ENCODE measurements around the gene CFAP69. TPM values are rescaled to one million over a fixed set of nuclear protein-coding genes. Genes with fewer than 3 reads are reported as not detected.

Gene CFAP69, protein sequence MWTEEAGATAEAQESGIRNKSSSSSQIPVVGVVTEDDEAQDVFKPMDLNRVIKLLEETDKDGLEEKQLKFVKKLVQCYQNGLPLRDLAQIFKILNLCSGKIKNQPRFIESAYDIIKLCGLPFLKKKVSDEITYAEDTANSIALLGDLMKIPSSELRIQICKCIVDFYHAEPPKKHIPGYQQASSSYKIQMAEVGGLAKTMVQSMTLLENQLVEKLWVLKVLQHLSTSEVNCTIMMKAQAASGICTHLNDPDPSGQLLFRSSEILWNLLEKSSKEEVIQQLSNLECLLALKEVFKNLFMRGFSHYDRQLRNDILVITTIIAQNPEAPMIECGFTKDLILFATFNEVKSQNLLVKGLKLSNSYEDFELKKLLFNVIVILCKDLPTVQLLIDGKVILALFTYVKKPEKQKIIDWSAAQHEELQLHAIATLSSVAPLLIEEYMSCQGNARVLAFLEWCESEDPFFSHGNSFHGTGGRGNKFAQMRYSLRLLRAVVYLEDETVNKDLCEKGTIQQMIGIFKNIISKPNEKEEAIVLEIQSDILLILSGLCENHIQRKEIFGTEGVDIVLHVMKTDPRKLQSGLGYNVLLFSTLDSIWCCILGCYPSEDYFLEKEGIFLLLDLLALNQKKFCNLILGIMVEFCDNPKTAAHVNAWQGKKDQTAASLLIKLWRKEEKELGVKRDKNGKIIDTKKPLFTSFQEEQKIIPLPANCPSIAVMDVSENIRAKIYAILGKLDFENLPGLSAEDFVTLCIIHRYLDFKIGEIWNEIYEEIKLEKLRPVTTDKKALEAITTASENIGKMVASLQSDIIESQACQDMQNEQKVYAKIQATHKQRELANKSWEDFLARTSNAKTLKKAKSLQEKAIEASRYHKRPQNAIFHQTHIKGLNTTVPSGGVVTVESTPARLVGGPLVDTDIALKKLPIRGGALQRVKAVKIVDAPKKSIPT
- total RNA-seq (under 1 TPM in 4 of 5 donors, not detected in 1; 0.20 to 0.64 (median 0.41) TPM), total RNA-seq (0.05 to 1.6 (median 0.44) reads per million in 29 experiments)
- 0.18 TPM for total RNA-seq (2013)

DNA sequence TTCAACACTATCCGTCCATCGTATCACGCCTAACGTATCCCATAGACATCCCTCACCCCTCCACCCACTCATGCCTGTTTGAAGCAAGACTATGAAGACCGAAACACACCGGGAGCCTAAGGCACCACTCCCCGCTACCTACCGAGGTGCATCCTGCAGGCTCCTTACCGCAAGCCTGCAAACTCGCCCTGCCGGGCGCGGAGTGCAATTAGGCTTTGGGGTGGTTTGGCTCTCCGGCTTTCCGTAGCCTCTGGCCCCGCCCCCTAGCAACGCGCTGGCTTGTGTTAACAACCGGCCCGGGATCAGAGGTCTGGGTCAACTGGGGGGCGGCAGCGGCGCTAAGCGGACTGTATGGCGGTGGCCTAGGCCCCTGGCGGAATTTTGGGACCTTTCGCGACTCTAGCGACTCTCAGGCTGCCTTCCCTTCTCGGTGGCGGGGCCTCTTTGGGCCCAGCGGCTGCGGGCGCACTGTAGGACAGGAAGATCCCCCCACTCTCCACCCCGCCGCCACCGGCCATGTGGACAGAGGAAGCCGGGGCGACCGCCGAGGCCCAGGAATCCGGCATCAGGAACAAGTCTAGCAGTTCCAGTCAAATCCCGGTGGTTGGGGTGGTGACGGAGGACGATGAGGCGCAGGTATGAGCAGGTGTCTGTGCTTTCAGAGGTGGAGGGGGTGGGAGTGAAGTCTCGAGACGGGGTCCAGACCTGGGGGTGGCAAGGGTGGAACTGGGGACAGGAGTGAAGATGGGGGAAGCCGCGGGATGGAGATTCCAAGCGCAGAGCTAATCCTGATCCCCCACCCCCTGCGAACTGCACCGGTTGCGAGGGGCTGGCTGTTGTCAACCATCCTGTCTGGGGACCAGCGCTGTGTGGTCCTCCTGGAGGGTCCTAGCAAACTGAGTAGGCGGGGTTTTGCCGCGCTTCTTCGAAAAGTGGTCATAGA lies at the start of gene CFAP69:
Gene CFAP69, plus strand, starts transcription at position 266 of the 943 bp plus-strand sequence. Its CDS starts 251 bp downstream, at position 517.
- H3K9me3 Mint-ChIP-seq: no peaks in the 10 kb centered on the region
- CTCF ChIA-PET: no interaction called here
- Histone ChIP-seq H3K4me3 (ENCODE audit: control insufficient read depth in 1 of 2, extremely low read depth in 1 of 2, low read length in 1 of 2) (peak within 1 kb of the TSS; percentile 57 to 82), H3K4me1 (ENCODE audit: control insufficient read depth in 1 of 2, extremely low read depth in 1 of 2, insufficient read depth in 2 of 2, low read length in 2 of 2) (peaks cover 0 to 16% of the 10 kb centered on the region in 2 experiments), H3K9me3 (no peaks in the 10 kb centered on the region), H3K27me3 (replicated peaks in 1 of 2; ENCODE audit: control insufficient read depth in 2 of 2, extremely low read depth in 1 of 2, insufficient read depth in 2 of 2, low read length in 1 of 2) (peaks cover 21 to 22% of the 10 kb centered on the region in 2 experiments), H3K27ac (ENCODE audit: low read length) (no peak within 1 kb of the TSS), H3K36me3 (ENCODE audit: control insufficient read depth in 2 of 2, extremely low read depth in 1 of 2, insufficient read depth in 1 of 2, low read length in 1 of 2) (no peaks in the 10 kb centered on the region)
- H3K4me1 Mint-ChIP-seq: peaks cover 17 to 23% (median 23%) of the 10 kb centered on the region in 3 donors
- H3K27ac Mint-ChIP-seq: no peak within 1 kb of the TSS
- DNase-seq (peak; percentile 60 to 85 (median 78)), ATAC-seq (replicated peaks in 1 of 4) (peak; percentile 86 to 93 (median 90))
- POLR2A ChIA-PET: no interaction called here
- H3K4me3 Mint-ChIP-seq: peak within 1 kb of the TSS; percentile 83 to 93 (median 88)
- H3K27me3 Mint-ChIP-seq: peaks cover 33 to 36% of the 10 kb centered on the region in 2 donors
- 2% methylated on average over 41 of the region's 59 CpGs for WGBS (ENCODE audit: insufficient coverage)
- H3K36me3 Mint-ChIP-seq: no peaks in the 10 kb centered on the region

DNA sequence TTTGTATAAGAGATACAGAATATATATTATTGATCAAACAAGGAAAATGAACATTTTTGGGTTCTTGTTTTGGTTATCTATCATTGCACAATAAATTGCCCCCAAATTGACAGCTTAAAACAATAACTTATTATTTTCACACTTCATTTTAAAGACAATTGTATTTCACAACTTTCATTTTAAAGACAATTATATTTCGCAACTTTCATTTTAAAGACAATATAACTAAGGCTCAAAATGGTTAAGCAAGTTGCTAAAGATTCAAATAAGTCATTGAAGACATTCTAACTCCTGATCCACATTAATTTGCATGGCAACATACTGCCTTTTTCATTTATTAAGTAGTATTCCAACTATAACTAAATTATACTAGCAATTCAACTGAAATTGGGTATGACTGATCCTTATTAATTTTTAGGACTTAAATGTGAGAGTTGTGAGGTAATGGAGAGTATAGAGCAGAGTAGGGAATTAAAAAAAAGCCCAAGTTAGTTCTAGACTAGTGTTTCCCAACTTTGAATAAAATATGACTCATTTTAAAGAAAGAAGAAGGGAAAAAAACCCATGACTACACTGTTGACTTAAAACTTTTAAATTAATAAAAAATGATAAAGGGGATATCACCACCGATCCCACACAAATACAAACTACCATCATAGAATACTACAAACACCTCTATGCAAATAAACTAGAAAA lies 43.3 kb upstream of the CFAP69 start:
- Mint-ChIP-seq H3K27me3 (no peaks in the 10 kb centered on the region), H3K4me1 (no peaks in the 10 kb centered on the region), H3K9me3 (no peaks in the 10 kb centered on the region), H3K27ac (no peak overlapping the region), H3K36me3 (no peaks in the 10 kb centered on the region), H3K4me3 (no peak overlapping the region)
- ChIA-PET CTCF (no interaction called here), POLR2A (no interaction called here)
- no peak for DNase-seq
- no peak for ATAC-seq (replicated peaks in 1 of 4)
- Histone ChIP-seq H3K27ac (ENCODE audit: low read length) (no peak overlapping the region), H3K4me3 (ENCODE audit: control insufficient read depth in 1 of 2, extremely low read depth in 1 of 2, low read length in 1 of 2) (no peak overlapping the region), H3K4me1 (ENCODE audit: control insufficient read depth in 1 of 2, extremely low read depth in 1 of 2, insufficient read depth in 2 of 2, low read length in 2 of 2) (no peaks in the 10 kb centered on the region), H3K27me3 (replicated peaks in 1 of 2; ENCODE audit: control insufficient read depth in 2 of 2, extremely low read depth in 1 of 2, insufficient read depth in 2 of 2, low read length in 1 of 2) (no peaks in the 10 kb centered on the region), H3K36me3 (ENCODE audit: control insufficient read depth in 2 of 2, extremely low read depth in 1 of 2, insufficient read depth in 1 of 2, low read length in 1 of 2) (no peaks in the 10 kb centered on the region), H3K9me3 (no peaks in the 10 kb centered on the region)
- WGBS (ENCODE audit: insufficient coverage): no CpG with 5 or more reads among the region's 2 CpGs

DNA sequence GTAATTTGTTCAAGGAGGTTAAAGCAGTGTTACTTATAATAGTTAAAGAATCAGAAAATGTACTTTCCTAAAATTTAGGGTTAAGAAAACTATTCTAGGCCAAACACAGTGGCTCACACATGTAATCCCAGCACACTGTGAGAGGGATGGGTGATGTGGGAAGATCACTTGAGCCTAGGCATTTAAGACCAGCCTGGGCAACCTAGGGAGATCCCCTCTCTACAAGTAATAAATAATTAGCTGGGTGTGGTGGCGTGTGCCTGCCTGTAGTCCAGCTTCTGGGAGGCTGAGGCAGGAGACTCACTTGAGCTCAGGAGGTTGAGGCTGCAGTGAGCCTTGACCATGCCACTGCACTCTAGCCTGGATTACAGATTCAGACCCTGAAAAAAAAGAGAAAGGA lies 37.0 kb upstream of the CFAP69 start:
- Histone ChIP-seq H3K36me3 (ENCODE audit: control insufficient read depth in 2 of 2, extremely low read depth in 1 of 2, insufficient read depth in 1 of 2, low read length in 1 of 2) (no peaks in the 10 kb centered on the region), H3K27ac (ENCODE audit: low read length) (no peak overlapping the region), H3K4me1 (ENCODE audit: control insufficient read depth in 1 of 2, extremely low read depth in 1 of 2, insufficient read depth in 2 of 2, low read length in 2 of 2) (peaks cover 0 to 7% of the 10 kb centered on the region in 2 experiments), H3K27me3 (replicated peaks in 1 of 2; ENCODE audit: control insufficient read depth in 2 of 2, extremely low read depth in 1 of 2, insufficient read depth in 2 of 2, low read length in 1 of 2) (peaks cover 6 to 15% of the 10 kb centered on the region in 2 experiments), H3K4me3 (ENCODE audit: control insufficient read depth in 1 of 2, extremely low read depth in 1 of 2, low read length in 1 of 2) (no peak overlapping the region), H3K9me3 (no peaks in the 10 kb centered on the region)
- H3K4me1 Mint-ChIP-seq: peaks cover 5 to 6% (median 6%) of the 10 kb centered on the region in 3 donors
- H3K27me3 Mint-ChIP-seq: peaks cover 10 to 24% of the 10 kb centered on the region in 2 donors
- no peaks in the 10 kb centered on the region for H3K9me3 Mint-ChIP-seq
- H3K4me3 Mint-ChIP-seq: no peak overlapping the region
- DNase-seq (no peak), ATAC-seq (replicated peaks in 1 of 4) (no peak)
- no CpG with 5 or more reads among the region's 1 CpG for WGBS (ENCODE audit: insufficient coverage)
- ChIA-PET POLR2A (no interaction called here), CTCF (no interaction called here)
- no peaks in the 10 kb centered on the region for H3K36me3 Mint-ChIP-seq
- no peak overlapping the region for H3K27ac Mint-ChIP-seq

DNA sequence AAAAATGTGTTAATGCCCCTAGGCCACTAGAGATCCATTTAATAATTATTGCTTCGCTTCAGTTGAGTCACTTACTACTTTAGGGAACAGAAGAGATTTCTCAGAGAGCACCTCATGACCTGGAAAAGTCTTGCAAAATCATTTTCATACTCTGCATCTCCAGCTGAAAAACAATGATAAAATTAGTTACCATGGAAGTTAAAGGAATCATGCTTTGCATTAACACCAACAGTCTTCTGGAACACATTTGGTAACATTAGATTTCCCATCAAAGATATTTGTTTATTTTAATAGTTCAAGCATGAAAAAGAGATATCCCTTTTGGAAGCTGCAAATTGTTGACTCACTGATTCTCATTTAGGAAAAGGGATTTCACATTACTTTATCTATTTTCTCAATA lies 35.2 kb upstream of the CFAP69 start:
- Histone ChIP-seq H3K27me3 (replicated peaks in 1 of 2; ENCODE audit: control insufficient read depth in 2 of 2, extremely low read depth in 1 of 2, insufficient read depth in 2 of 2, low read length in 1 of 2) (peaks cover 13 to 15% of the 10 kb centered on the region in 2 experiments), H3K4me3 (ENCODE audit: control insufficient read depth in 1 of 2, extremely low read depth in 1 of 2, low read length in 1 of 2) (no peak overlapping the region), H3K9me3 (no peaks in the 10 kb centered on the region), H3K27ac (ENCODE audit: low read length) (no peak overlapping the region), H3K36me3 (ENCODE audit: control insufficient read depth in 2 of 2, extremely low read depth in 1 of 2, insufficient read depth in 1 of 2, low read length in 1 of 2) (no peaks in the 10 kb centered on the region), H3K4me1 (ENCODE audit: control insufficient read depth in 1 of 2, extremely low read depth in 1 of 2, insufficient read depth in 2 of 2, low read length in 2 of 2) (peaks cover 0 to 7% of the 10 kb centered on the region in 2 experiments)
- ATAC-seq (replicated peaks in 1 of 4) (no peak), DNase-seq (no peak)
- ChIA-PET POLR2A (interaction anchor here in 1 of 2 donors (0.6 kb wide), 1 partner anchor 126 kb away, joined by 4 read pairs; no protein-coding TSS in a partner anchor), CTCF (interaction anchor here in 1 of 2 donors (0.9 to 1.1 kb wide), 2 partner anchors 51 to 102 kb away, joined by 3 read pairs; no protein-coding TSS in a partner anchor)
- Mint-ChIP-seq H3K27ac (no peak overlapping the region), H3K4me1 (peaks cover 5 to 6% (median 6%) of the 10 kb centered on the region in 3 donors), H3K4me3 (no peak overlapping the region), H3K27me3 (peaks cover 10 to 24% of the 10 kb centered on the region in 2 donors), H3K9me3 (no peaks in the 10 kb centered on the region), H3K36me3 (no peaks in the 10 kb centered on the region)
- WGBS (ENCODE audit: insufficient coverage): no CpG with 5 or more reads among the region's 1 CpG

DNA sequence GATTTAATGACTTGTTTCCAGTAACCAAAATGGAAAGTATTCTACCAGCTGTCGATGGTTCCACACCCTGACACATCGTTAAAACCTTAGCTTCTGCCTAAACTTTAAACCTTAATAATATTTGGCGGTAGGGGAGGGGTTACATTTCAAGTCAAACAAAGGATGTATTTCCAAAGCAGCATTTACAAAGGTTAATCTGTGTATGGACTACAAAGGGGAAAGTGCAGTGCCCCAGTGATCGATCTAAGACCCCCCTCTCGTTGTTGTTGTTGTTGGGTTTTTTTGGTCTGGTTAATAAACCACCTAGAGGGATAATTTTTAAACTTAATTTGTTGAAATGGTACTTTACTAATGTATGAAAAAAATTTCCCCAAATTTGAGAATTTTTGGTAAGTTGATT lies 34.5 kb upstream of the CFAP69 start:
- no peak overlapping the region for H3K4me3 Mint-ChIP-seq
- CTCF ChIA-PET: interaction anchor here in 1 of 2 donors (0.9 to 1.1 kb wide), 2 partner anchors 50 to 101 kb away, joined by 3 read pairs; no protein-coding TSS in a partner anchor

More for the DNA sequence above, 34.5 kb upstream of the CFAP69 start:
- H3K9me3 Mint-ChIP-seq: no peaks in the 10 kb centered on the region
- Histone ChIP-seq H3K4me1 (ENCODE audit: control insufficient read depth in 1 of 2, extremely low read depth in 1 of 2, insufficient read depth in 2 of 2, low read length in 2 of 2) (peaks cover 0 to 7% of the 10 kb centered on the region in 2 experiments), H3K27ac (ENCODE audit: low read length) (no peak overlapping the region), H3K4me3 (ENCODE audit: control insufficient read depth in 1 of 2, extremely low read depth in 1 of 2, low read length in 1 of 2) (no peak overlapping the region), H3K9me3 (no peaks in the 10 kb centered on the region), H3K27me3 (replicated peaks in 1 of 2; ENCODE audit: control insufficient read depth in 2 of 2, extremely low read depth in 1 of 2, insufficient read depth in 2 of 2, low read length in 1 of 2) (peaks cover 13 to 15% of the 10 kb centered on the region in 2 experiments), H3K36me3 (ENCODE audit: control insufficient read depth in 2 of 2, extremely low read depth in 1 of 2, insufficient read depth in 1 of 2, low read length in 1 of 2) (no peaks in the 10 kb centered on the region)
- H3K27ac Mint-ChIP-seq: no peak overlapping the region
- no peaks in the 10 kb centered on the region for H3K36me3 Mint-ChIP-seq
- peaks cover 5 to 6% (median 6%) of the 10 kb centered on the region in 3 donors for H3K4me1 Mint-ChIP-seq
- peaks cover 10 to 24% of the 10 kb centered on the region in 2 donors for H3K27me3 Mint-ChIP-seq
- ATAC-seq (replicated peaks in 1 of 4) (no peak), DNase-seq (no peak)
- POLR2A ChIA-PET: no interaction called here
- WGBS (ENCODE audit: insufficient coverage): no CpG with 5 or more reads among the region's 5 CpGs
